K562 (cell line): ENCODE results near the gene ZMYND12. TPM values are rescaled to one million over a fixed set of nuclear protein-coding genes. Genes with fewer than 3 reads are reported as not detected.
A peak's percentile ranks its signal among the peaks of the same experiment; 100 is the strongest.

Experiments
- ATAC-seq: fragments of 200-7000 bp; cut with Tn5 transposase; 3 replicates; pipeline ENCODE4 v1.9.1; 2020; ENCODE audit warnings: moderate library complexity
- BruUV-seq: library from RNA; stranded (reverse); fragments of 400-500 nt; replicated peaks from 2 replicates; lab custom pipeline; 2021; lab: Mats Ljungman, UMichigan
- CTCF ChIA-PET: fragments of 300-600 bp; formaldehyde crosslinking; extraction: SDS; loops from one replicate; lab custom pipeline; 2021; ENCODE audit warnings: low intra/inter-chr PET ratio; lab: Yijun Ruan, JAX
- POLR2A ChIA-PET: fragments of 300-600, 350-650 bp; sonication (Branson Sonifier 250); formaldehyde crosslinking; extraction: SDS; loops from one replicate; lab custom pipeline; 2021; ENCODE audit warnings: antibody characterized with exemption, inconsistent platforms; lab: Yijun Ruan, JAX
- DNase-seq, 4 experiments: peaks; one replicate each; pipeline versions ENCODE4 v3.0.0 to v3.0.0-alpha.2; 2011 to 2018; ENCODE audit warnings: low spot score in 3 of 4, mixed read lengths in 3 of 4; ENCODE audit errors: extremely low read depth in 1 of 4
- FAIRE-seq: peaks from 2 replicates; lab custom pipeline; 2011; peaks lifted over from hg19 to GRCh38; lab: Jason Lieb, UNC
- H2AFZ ChIP-seq: 2 replicates; pipeline ENCODE4 v1.6.0; 2011; ENCODE audit warnings: low read depth, low read length, control low read depth, inconsistent platforms
- H3K27ac ChIP-seq: fragments of 200-600 bp; 3 replicates; pipeline ENCODE4 v1.8.0; 2011; ENCODE audit warnings: low read depth, mild to moderate bottlenecking, control low read depth, inconsistent platforms, low read length, moderate library complexity, mixed read lengths; ENCODE audit errors: extremely low read depth
- H3K27me3 ChIP-seq, 2 experiments: fragments of 300-600 bp in 1 of 2; 2 replicates in 1 of 2; 3 replicates in 1 of 2; pipeline versions ENCODE4 v1.6.0 to v1.8.0; 2011; ENCODE audit warnings: inconsistent platforms in 2 of 2, low read length in 2 of 2, mild to moderate bottlenecking in 1 of 2, mixed read lengths in 1 of 2, moderate library complexity in 1 of 2; ENCODE audit not compliant: control insufficient read depth in 2 of 2, insufficient read depth in 2 of 2
- H3K36me3 ChIP-seq: fragments of 300-600 bp; 3 replicates; pipeline ENCODE4 v1.8.0; 2011; ENCODE audit warnings: mild to moderate bottlenecking, low read length, inconsistent platforms; ENCODE audit not compliant: control insufficient read depth, insufficient read depth
- H3K4me1 ChIP-seq, 2 experiments: fragments of 200-600 bp in 1 of 2; replicated peaks in 1 of 2; 2 replicates in 1 of 2; 3 replicates in 1 of 2; pipeline versions ENCODE4 v1.5.1 to v1.8.0; 2011; ENCODE audit warnings: inconsistent platforms in 2 of 2, low read length in 2 of 2, mild to moderate bottlenecking in 1 of 2, mixed read lengths in 1 of 2, moderate library complexity in 1 of 2; ENCODE audit not compliant: control insufficient read depth in 2 of 2, insufficient read depth in 2 of 2
- H3K4me2 ChIP-seq: 2 replicates; pipeline ENCODE4 v1.6.1; 2011; ENCODE audit warnings: low read length, control low read depth, inconsistent platforms, mixed read lengths; ENCODE audit not compliant: insufficient read depth
- H3K4me3 ChIP-seq: fragments of 200-600 bp; sonication (generic), shearing (Covaris generic); 2 replicates; pipeline ENCODE4 v1.5.1; 2016; ENCODE audit warnings: control low read depth, inconsistent platforms
- H3K79me2 ChIP-seq: fragments of 200-600 bp; 3 replicates; pipeline ENCODE4 v1.8.0; 2011; ENCODE audit warnings: low read length, inconsistent platforms; ENCODE audit not compliant: control insufficient read depth, insufficient read depth
- H3K9ac ChIP-seq, 2 experiments: 2 replicates each; pipeline versions ENCODE4 v1.6.0 to v1.6.1; 2011; ENCODE audit warnings: low read depth in 2 of 2, low read length in 2 of 2, control low read depth in 1 of 2, inconsistent platforms in 1 of 2, mild to moderate bottlenecking in 1 of 2, mixed read lengths in 1 of 2; ENCODE audit not compliant: insufficient read depth in 1 of 2
- H3K9me1 ChIP-seq: one replicate; pipeline ENCODE4 v1.6.0; 2011; ENCODE audit warnings: inconsistent platforms, mild to moderate bottlenecking, low read length, moderate library complexity; ENCODE audit not compliant: control insufficient read depth, insufficient read depth
- H3K9me3 ChIP-seq: replicated peaks from 2 replicates; pipeline ENCODE4 v1.5.1; 2011; ENCODE audit warnings: low read depth, low read length, inconsistent platforms; ENCODE audit not compliant: control insufficient read depth, insufficient read depth
- H4K20me1 ChIP-seq: replicated peaks from 2 replicates; pipeline ENCODE4 v1.6.1; 2011; ENCODE audit warnings: low read length, inconsistent platforms, mixed read lengths; ENCODE audit not compliant: control insufficient read depth, insufficient read depth
- CCAR2 ChIP-seq: fragments of 200-400 bp; formaldehyde crosslinking; IDR thresholded peaks from 2 replicates; pipeline ENCODE4 v1.6.1; 2017; ENCODE audit warnings: mild to moderate bottlenecking, low read depth, low read length
- HNRNPL ChIP-seq: fragments of 200-400 bp; formaldehyde crosslinking; IDR thresholded peaks from 2 replicates; pipeline ENCODE4 v1.6.1; 2017; ENCODE audit warnings: low read depth, mild to moderate bottlenecking, low read length
- NFIC ChIP-seq: fragments of 450-650 bp; IDR thresholded peaks from 2 replicates; pipeline ENCODE4 v1.6.1; 2017; ENCODE audit warnings: mild to moderate bottlenecking, inconsistent platforms
- TFAP4 ChIP-seq: sonication (generic); formaldehyde crosslinking; IDR thresholded peaks from 2 replicates; pipeline ENCODE4 v1.8.0; 2022; ENCODE audit warnings: missing genetic modification reagents, mild to moderate bottlenecking, moderate library complexity, borderline replicate concordance
- ZNF695 ChIP-seq: fragments of 450-650 bp; formaldehyde crosslinking; IDR thresholded peaks from 2 replicates; pipeline ENCODE4 v1.4.0; 2020; ENCODE audit warnings: mild to moderate bottlenecking, moderate library complexity
- WGBS: fragments of 100-300 bp; shearing (Covaris generic); methylation state at CpG from one replicate; pipeline ENCODE4 v1.1.6; 2016; ENCODE audit warnings: low coverage, mixed read lengths; ENCODE audit not compliant: insufficient coverage; ENCODE audit errors: missing lambda C conversion rate; 5-methylcytosine and 5-hydroxymethylcytosine counted together
- in situ Hi-C: fragments of 300-500 bp; cut with MboI; formaldehyde crosslinking; loops from 4 replicates; pipeline ENCODE4 v1.15.0; 2018; ENCODE audit warnings: inconsistent platforms, mixed read lengths
- intact Hi-C: fragments of 100-400 bp; cut with micrococcal nuclease; formaldehyde crosslinking; loops from 2 replicates; pipeline ENCODE4 v1.14.2; 2022
- polyA plus RNA-seq, 8 experiments: library from polyadenylated mRNA; depleted of rRNA in 4 of 8; stranded (reverse) in 5 of 8; unstranded in 3 of 8; fragments of >200 nt; fragmentation: Nextera tagmentation in 2 of 8; fragmentation: Illumina TruSeq in 1 of 8; extraction: Ambion mirVana in 2 of 8; extraction: Trizol in 1 of 8; gene quantifications; 2 replicates each; pipeline versions ENCODE4 v1.2.1 to v1.2.3, GENCODE V29; 2011 to 2014; ENCODE audit warnings: inconsistent platforms in 1 of 8, missing spikeins in 1 of 8
- total RNA-seq, 7 experiments: library from RNA; depleted of rRNA in 6 of 7; stranded (reverse); fragments of >200 nt in 6 of 7; fragmentation: Illumina TruSeq in 2 of 7; extraction: Trizol in 2 of 7; gene quantifications; 2 replicates each; pipeline versions ENCODE4 v1.2.1 to v1.2.3, GENCODE V29; 2011 to 2021; ENCODE audit warnings: low replicate concordance in 1 of 7

Gene ZMYND12
- total and polyA plus RNA-seq, 9 of the 15 experiments (the other 6 are each of a cell fraction or from before 2014, with no cell fraction given) = not detected

- H3K4me2 ChIP-seq = no peak overlapping the region
- no peaks in the 10 kb centered on the region for H3K36me3 ChIP-seq
- no peaks in the 10 kb centered on the region for H3K9me1 ChIP-seq
- H3K79me2 ChIP-seq = no peaks in the 10 kb centered on the region
- no peak overlapping the region for H2AFZ ChIP-seq
- DNase-seq = no peak
- H3K9ac ChIP-seq = no peak overlapping the region
- FAIRE-seq = no peak
- POLR2A ChIA-PET = interaction anchor here (0.5 kb wide), 1 partner anchor 143 kb away, joined by 3 read pairs; no protein-coding TSS in a partner anchor
- H3K27me3 ChIP-seq = peaks cover 48 to 50% of the 10 kb centered on the region in 2 experiments
- in situ Hi-C loops (no loop called here), intact Hi-C loops (no loop called here)
- no peak; the same call in 2 of the 3 replicates for ATAC-seq
- no TSS peak for BruUV-seq
- no peaks in the 10 kb centered on the region for H4K20me1 ChIP-seq
- no peak overlapping the region for H3K4me3 ChIP-seq
- H3K4me1 ChIP-seq = no peaks in the 10 kb centered on the region; a peak in 1 of 5 replicates
- H3K27ac ChIP-seq = no peak overlapping the region
- 2% methylated on average over 10 of the region's 10 CpGs for WGBS
- TF ChIP-seq HNRNPL (no peak), NFIC (peak; percentile 69)
- CTCF ChIA-PET = no interaction called here
- no peaks in the 10 kb centered on the region for H3K9me3 ChIP-seq
These were observed 34.8 kb downstream of the ZMYND12 start for GRCh38 chr1:42420911-42421585.

- H3K27ac ChIP-seq = no peak overlapping the region
- DNase-seq (no peak), FAIRE-seq (no peak), ATAC-seq (no peak)
- CTCF ChIA-PET = no interaction called here
- H3K4me1 ChIP-seq = no peaks in the 10 kb centered on the region; a peak in 1 of 5 replicates
- in situ Hi-C loops (no loop called here), intact Hi-C loops (no loop called here)
- no peaks in the 10 kb centered on the region for H3K9me3 ChIP-seq
- H3K9ac ChIP-seq = no peak overlapping the region
- H3K9me1 ChIP-seq = no peaks in the 10 kb centered on the region
- BruUV-seq = no TSS peak
- H4K20me1 ChIP-seq = no peaks in the 10 kb centered on the region
- no peaks in the 10 kb centered on the region for H3K36me3 ChIP-seq
- peaks cover 50 to 52% of the 10 kb centered on the region in 2 experiments for H3K27me3 ChIP-seq
- POLR2A ChIA-PET = interaction anchor here (1.3 kb wide), 1 partner anchor 14 kb away, joined by 3 read pairs; no protein-coding TSS in a partner anchor
- no peak overlapping the region for H3K4me2 ChIP-seq
- no peak overlapping the region for H2AFZ ChIP-seq
- TF ChIP-seq CCAR2 (no peak), ZNF695 (CRISPR knock-in tag) (no peak), TFAP4 (CRISPR knock-in tag) (no peak)
- WGBS = 3% methylated on average over 7 of the region's 7 CpGs
- no peaks in the 10 kb centered on the region for H3K79me2 ChIP-seq
- H3K4me3 ChIP-seq = no peak overlapping the region
These were observed 35.7 kb downstream of the ZMYND12 start for GRCh38 chr1:42420121-42420520.
